ENCODE measurements around the gene LIN9. TPM values are rescaled to one million over a fixed set of nuclear protein-coding genes. Genes with fewer than 3 reads are reported as not detected.

LIN9 gene
- total RNA-seq, 1 donor from 2014 or later: 4.6 TPM

DNA sequence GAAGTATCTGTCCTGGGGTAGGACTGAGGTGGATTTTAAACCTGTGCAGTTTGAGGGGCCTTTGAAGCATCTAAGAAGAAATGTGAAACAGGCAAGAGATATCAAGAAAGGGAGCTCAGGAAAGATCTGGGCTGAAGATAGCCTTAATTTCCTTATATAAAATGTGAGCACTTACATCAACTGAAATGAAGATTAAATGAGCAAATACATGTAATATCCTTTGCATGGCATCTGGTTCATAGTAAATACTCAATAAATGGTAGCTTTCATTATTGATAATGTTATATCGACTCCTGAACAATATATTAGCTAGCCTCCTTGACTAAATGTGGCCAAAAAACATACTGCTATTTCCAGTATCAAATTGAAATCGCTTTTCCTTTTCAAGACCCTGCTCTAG lies 2.5 kb downstream of the LIN9 start:
- no peak for DNase-seq (ENCODE audit: low spot score)
- TF ChIP-seq, protein P1, sequence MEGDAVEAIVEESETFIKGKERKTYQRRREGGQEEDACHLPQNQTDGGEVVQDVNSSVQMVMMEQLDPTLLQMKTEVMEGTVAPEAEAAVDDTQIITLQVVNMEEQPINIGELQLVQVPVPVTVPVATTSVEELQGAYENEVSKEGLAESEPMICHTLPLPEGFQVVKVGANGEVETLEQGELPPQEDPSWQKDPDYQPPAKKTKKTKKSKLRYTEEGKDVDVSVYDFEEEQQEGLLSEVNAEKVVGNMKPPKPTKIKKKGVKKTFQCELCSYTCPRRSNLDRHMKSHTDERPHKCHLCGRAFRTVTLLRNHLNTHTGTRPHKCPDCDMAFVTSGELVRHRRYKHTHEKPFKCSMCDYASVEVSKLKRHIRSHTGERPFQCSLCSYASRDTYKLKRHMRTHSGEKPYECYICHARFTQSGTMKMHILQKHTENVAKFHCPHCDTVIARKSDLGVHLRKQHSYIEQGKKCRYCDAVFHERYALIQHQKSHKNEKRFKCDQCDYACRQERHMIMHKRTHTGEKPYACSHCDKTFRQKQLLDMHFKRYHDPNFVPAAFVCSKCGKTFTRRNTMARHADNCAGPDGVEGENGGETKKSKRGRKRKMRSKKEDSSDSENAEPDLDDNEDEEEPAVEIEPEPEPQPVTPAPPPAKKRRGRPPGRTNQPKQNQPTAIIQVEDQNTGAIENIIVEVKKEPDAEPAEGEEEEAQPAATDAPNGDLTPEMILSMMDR (IDR thresholded peaks at IDR 0.05; ENCODE audit: unreplicated experiment): no peak
- no peaks in the 10 kb centered on the region for H3K36me3 Mint-ChIP-seq (ENCODE audit: low read depth, unreplicated experiment)
- no peaks in the 10 kb centered on the region for H3K27me3 Mint-ChIP-seq (ENCODE audit: unreplicated experiment)
- no peak overlapping the region for H3K27ac Mint-ChIP-seq (ENCODE audit: unreplicated experiment)
- H3K4me1 Mint-ChIP-seq (ENCODE audit: unreplicated experiment): peaks cover 7% of the 10 kb centered on the region
- H3K4me3 Mint-ChIP-seq (ENCODE audit: unreplicated experiment): no peak overlapping the region
- no peaks in the 10 kb centered on the region for H3K9me3 Mint-ChIP-seq (ENCODE audit: unreplicated experiment)

DNA sequence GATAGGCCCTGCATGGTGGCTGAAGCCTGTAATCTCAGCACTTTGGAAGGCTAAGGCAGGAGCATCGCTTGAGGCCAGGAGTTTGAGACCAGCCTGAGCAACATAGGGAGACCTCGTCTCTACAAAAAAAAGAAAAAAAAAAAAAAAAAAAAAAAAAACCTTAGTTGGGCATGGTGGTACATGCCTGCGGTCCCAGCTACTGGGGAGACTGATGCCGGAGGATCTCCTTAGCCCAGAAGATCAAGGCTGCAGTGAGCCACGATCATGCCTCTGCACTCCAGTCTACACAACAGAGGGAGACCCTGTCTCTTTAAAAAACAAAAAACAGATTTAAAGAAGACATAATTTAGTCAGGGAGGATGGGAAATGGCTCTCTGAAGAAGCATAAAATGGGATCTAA lies 3.8 kb downstream of the LIN9 start:
- DNase-seq (ENCODE audit: low spot score): no peak
- H3K27me3 Mint-ChIP-seq (ENCODE audit: unreplicated experiment): no peaks in the 10 kb centered on the region
- no peak overlapping the region for H3K4me3 Mint-ChIP-seq (ENCODE audit: unreplicated experiment)
- H3K4me1 Mint-ChIP-seq (ENCODE audit: unreplicated experiment): peaks cover 6% of the 10 kb centered on the region
- TF ChIP-seq, protein P1 (IDR thresholded peaks at IDR 0.05; ENCODE audit: unreplicated experiment): no peak
- H3K27ac Mint-ChIP-seq (ENCODE audit: unreplicated experiment): no peak overlapping the region
- H3K36me3 Mint-ChIP-seq (ENCODE audit: low read depth, unreplicated experiment): no peaks in the 10 kb centered on the region
- no peaks in the 10 kb centered on the region for H3K9me3 Mint-ChIP-seq (ENCODE audit: unreplicated experiment)

DNA sequence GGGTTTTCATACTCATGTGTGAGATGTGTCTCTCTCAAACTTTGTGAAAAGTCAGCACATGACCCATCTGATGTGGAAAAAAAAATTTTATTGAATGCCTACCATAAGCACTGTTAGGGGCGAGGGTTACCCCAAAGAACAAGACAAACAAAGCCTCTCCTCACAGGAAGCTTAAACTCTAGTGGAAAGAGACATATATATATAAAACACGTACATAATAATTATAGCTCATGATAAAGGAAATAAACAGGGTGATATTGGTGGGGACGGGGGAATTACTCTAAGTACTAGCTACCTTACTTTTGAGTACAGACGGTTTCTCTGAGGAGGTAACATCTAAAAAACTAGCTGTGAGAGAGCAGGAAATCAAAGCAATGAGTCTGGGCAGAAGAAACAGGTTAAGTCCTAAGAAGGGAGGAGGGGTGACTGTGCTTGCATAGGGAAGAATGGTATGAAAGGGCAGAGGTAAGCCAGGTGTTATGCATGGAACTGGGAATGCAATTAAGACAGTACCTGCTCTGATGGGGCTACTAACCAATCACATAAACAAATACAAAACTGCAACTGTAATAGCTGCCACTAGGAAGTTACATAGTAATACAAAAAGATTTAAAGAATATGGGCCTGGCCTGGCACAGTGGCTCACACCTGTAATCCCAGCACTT lies 4.5 kb downstream of the LIN9 start:
- TF ChIP-seq, protein P1 (IDR thresholded peaks at IDR 0.05; ENCODE audit: unreplicated experiment): no peak
- Mint-ChIP-seq H3K36me3 (ENCODE audit: low read depth, unreplicated experiment) (no peaks in the 10 kb centered on the region), H3K9me3 (ENCODE audit: unreplicated experiment) (no peaks in the 10 kb centered on the region), H3K27ac (ENCODE audit: unreplicated experiment) (no peak overlapping the region), H3K4me1 (ENCODE audit: unreplicated experiment) (no peaks in the 10 kb centered on the region), H3K27me3 (ENCODE audit: unreplicated experiment) (no peaks in the 10 kb centered on the region), H3K4me3 (ENCODE audit: unreplicated experiment) (no peak overlapping the region)
- DNase-seq (ENCODE audit: low spot score): no peak

DNA sequence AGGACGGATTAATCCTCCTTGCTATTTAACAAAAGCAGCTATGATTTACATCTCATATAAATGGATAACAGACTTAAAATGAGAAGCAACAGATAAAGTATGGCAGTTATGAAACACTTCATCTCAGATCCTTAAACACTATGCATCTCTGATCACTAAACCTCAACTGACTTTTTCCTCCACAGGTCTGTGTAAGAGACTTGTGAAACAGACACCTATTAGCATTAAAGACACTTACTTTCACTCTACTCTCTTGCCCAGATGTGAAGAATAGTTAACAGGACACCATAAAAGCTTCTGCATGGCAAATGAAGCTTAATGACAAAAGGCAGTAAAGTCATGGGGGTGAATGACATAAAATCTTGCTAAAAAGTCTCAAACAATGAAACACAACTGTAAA lies 6.2 kb downstream of the LIN9 start:
- TF ChIP-seq, protein P1 (IDR thresholded peaks at IDR 0.05; ENCODE audit: unreplicated experiment): no peak
- no peak for DNase-seq (ENCODE audit: low spot score)
- Mint-ChIP-seq H3K4me1 (ENCODE audit: unreplicated experiment) (no peaks in the 10 kb centered on the region), H3K27ac (ENCODE audit: unreplicated experiment) (no peak overlapping the region), H3K4me3 (ENCODE audit: unreplicated experiment) (no peak overlapping the region), H3K9me3 (ENCODE audit: unreplicated experiment) (no peaks in the 10 kb centered on the region), H3K27me3 (ENCODE audit: unreplicated experiment) (no peaks in the 10 kb centered on the region), H3K36me3 (ENCODE audit: low read depth, unreplicated experiment) (no peaks in the 10 kb centered on the region)

DNA sequence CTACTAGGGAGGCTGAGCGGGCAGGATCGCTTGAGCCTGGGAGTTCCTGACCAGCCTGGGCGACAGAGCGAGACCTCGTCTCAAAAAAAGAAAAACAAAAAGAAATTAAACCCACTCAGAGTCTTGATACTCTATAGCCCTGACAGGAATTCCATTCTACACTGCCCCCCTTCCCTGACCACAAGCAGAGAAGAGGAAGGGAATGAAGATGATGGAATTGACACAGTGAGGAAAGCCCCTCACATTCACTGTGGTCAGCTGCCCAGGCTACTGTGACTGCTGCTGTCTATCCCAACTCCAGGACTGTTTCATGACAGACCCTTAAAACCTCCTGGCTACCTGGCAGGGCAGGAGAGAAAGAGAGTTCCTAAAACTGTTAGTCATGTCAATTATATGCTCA lies 12.1 kb downstream of the LIN9 start:
- Mint-ChIP-seq H3K9me3 (ENCODE audit: unreplicated experiment) (no peaks in the 10 kb centered on the region), H3K4me1 (ENCODE audit: unreplicated experiment) (no peaks in the 10 kb centered on the region), H3K27me3 (ENCODE audit: unreplicated experiment) (no peaks in the 10 kb centered on the region), H3K27ac (ENCODE audit: unreplicated experiment) (no peak overlapping the region), H3K36me3 (ENCODE audit: low read depth, unreplicated experiment) (peaks cover 7% of the 10 kb centered on the region), H3K4me3 (ENCODE audit: unreplicated experiment) (no peak overlapping the region)
- DNase-seq (ENCODE audit: low spot score): no peak
- TF ChIP-seq, protein P1 (IDR thresholded peaks at IDR 0.05; ENCODE audit: unreplicated experiment): no peak

Measured in endothelial cell (in vitro differentiated cells).